BJ (cell line): Measurements from ENCODE around the gene MDM4. TPM values are rescaled to one million over a fixed set of nuclear protein-coding genes. Genes with fewer than 3 reads are reported as not detected.

Experiments used
- CTCF ChIA-PET: fragments of 350-600 bp; formaldehyde crosslinking; extraction: SDS; loops from one replicate; lab custom pipeline; 2021; ENCODE audit warnings: antibody characterized with exemption, inconsistent platforms; lab: Yijun Ruan, JAX
- POLR2A ChIA-PET: fragments of 300-600 bp; sonication (Branson Sonifier 250); formaldehyde crosslinking; extraction: SDS; loops from one replicate; lab custom pipeline; 2021; ENCODE audit warnings: antibody characterized with exemption; lab: Charles Lee
- DNase-seq: peaks from one replicate; pipeline ENCODE4 v3.0.0-alpha.2; 2011; ENCODE audit warnings: low read depth
- H3K27me3 ChIP-seq: 2 replicates; pipeline ENCODE4 v1.6.0; 2011; ENCODE audit warnings: low read length; ENCODE audit not compliant: control insufficient read depth, insufficient read depth
- H3K36me3 ChIP-seq: 2 replicates; pipeline ENCODE4 v1.5.1; 2011; ENCODE audit warnings: low read length; ENCODE audit not compliant: control insufficient read depth, insufficient read depth
- H3K4me3 ChIP-seq: 2 replicates; pipeline ENCODE4 v1.5.1; 2011; ENCODE audit warnings: low read depth, mild to moderate bottlenecking, control low read depth, low read length
- CTCF ChIP-seq: IDR thresholded peaks from 2 replicates; pipeline ENCODE4 v1.5.1; 2011; ENCODE audit warnings: low read depth, mild to moderate bottlenecking, control low read depth, inconsistent platforms, low read length, moderate library complexity; ENCODE audit not compliant: insufficient read depth
- polyA plus RNA-seq: library from polyadenylated mRNA; depleted of rRNA; stranded (reverse); fragments of >200 nt; gene quantifications from 2 replicates; pipeline ENCODE4 v1.2.3, GENCODE V29; 2011

Gene MDM4
- polyA plus RNA-seq, 1 experiment, result 7.4 TPM

- Histone ChIP-seq H3K4me3 (no peak overlapping the region), H3K27me3 (no peaks in the 10 kb centered on the region), H3K36me3 (no peaks in the 10 kb centered on the region; the same call in 1 of the 2 replicates)
- ChIA-PET POLR2A (no interaction called here), CTCF (interaction anchor here (1.1 to 19.4 kb wide), 2 partner anchors 203 to 247 kb away, joined by 3 to 260 read pairs; no protein-coding TSS in a partner anchor)
- DNase-seq, result no peak
- no peak for TF ChIP-seq CTCF
Observed at GRCh38 chr1:204560590-204561150, 44.5 kb downstream of the MDM4 start.

- CTCF ChIA-PET, result interaction anchor here (1.8 to 19.4 kb wide), 2 partner anchors 201 to 246 kb away, joined by 9 to 260 read pairs; no protein-coding TSS in a partner anchor
- POLR2A ChIA-PET, result no interaction called here
- Histone ChIP-seq H3K27me3 (no peaks in the 10 kb centered on the region), H3K36me3 (no peaks in the 10 kb centered on the region; the same call in 1 of the 2 replicates), H3K4me3 (no peak overlapping the region)
- no peak for DNase-seq
- TF ChIP-seq CTCF, result no peak
Observed at GRCh38 chr1:204562075-204562990, 46.1 kb downstream of the MDM4 start.

GRCh38 chr1:204563307-204563706, 47.1 kb downstream of the MDM4 start:
- no peak for TF ChIP-seq CTCF
- POLR2A ChIA-PET, result no interaction called here
- no peak for DNase-seq
- Histone ChIP-seq H3K27me3 (no peaks in the 10 kb centered on the region), H3K36me3 (no peaks in the 10 kb centered on the region; the same call in 1 of the 2 replicates), H3K4me3 (no peak overlapping the region)
- CTCF ChIA-PET, result interaction anchor here (1.8 to 19.4 kb wide), 2 partner anchors 200 to 245 kb away, joined by 9 to 260 read pairs; no protein-coding TSS in a partner anchor

- ChIA-PET CTCF (interaction anchor here (1.8 to 19.4 kb wide), 2 partner anchors 200 to 244 kb away, joined by 9 to 260 read pairs; no protein-coding TSS in a partner anchor), POLR2A (no interaction called here)
- DNase-seq, result no peak
- Histone ChIP-seq H3K4me3 (no peak overlapping the region), H3K27me3 (no peaks in the 10 kb centered on the region), H3K36me3 (no peaks in the 10 kb centered on the region; the same call in 1 of the 2 replicates)
- TF ChIP-seq CTCF, result no peak
Observed at GRCh38 chr1:204563780-204564179, 47.6 kb downstream of the MDM4 start.

GRCh38 chr1:204564835-204565234, 48.6 kb downstream of the MDM4 start:
- ChIA-PET POLR2A (no interaction called here), CTCF (interaction anchor here (0.8 to 19.4 kb wide), 21 partner anchors 9 to 385 kb away, joined by 3 to 260 read pairs (median 6); no protein-coding TSS in a partner anchor)
- H3K4me3 ChIP-seq, result no peak overlapping the region
- H3K27me3 ChIP-seq, result no peaks in the 10 kb centered on the region
- no peak for DNase-seq
- H3K36me3 ChIP-seq, result no peaks in the 10 kb centered on the region
- no peak for TF ChIP-seq CTCF
